ENCODE measurements around the gene NHP2. TPM values are rescaled to one million over a fixed set of nuclear protein-coding genes. Genes with fewer than 3 reads are reported as not detected.

Gene NHP2
- total and polyA plus RNA-seq, 9 of the 15 experiments (the other 6 are each of a cell fraction or from before 2014, with no cell fraction given): 52.8 to 622 (median 144) TPM

DNA sequence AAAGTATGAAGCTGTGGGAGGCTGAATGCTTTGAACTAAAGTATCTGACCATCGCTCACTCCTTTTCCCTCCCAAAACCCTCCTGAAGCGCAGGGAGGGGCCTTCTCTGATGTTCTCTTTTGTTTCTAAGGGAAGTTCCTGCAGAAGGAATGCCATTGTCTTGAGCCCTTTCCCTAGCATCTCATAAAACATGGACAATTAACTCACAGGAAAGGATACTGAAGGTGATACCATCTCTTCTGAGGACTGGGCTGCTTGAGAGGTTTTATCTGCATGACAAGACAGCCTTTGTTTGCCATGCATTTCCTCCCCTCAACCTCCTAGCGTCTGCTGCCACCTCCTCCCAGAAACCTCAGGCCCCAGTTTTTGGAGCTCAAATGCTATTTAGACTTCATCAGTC, 27.1 kb downstream of the NHP2 start (continued):
- TF ChIP-seq, protein P1, sequence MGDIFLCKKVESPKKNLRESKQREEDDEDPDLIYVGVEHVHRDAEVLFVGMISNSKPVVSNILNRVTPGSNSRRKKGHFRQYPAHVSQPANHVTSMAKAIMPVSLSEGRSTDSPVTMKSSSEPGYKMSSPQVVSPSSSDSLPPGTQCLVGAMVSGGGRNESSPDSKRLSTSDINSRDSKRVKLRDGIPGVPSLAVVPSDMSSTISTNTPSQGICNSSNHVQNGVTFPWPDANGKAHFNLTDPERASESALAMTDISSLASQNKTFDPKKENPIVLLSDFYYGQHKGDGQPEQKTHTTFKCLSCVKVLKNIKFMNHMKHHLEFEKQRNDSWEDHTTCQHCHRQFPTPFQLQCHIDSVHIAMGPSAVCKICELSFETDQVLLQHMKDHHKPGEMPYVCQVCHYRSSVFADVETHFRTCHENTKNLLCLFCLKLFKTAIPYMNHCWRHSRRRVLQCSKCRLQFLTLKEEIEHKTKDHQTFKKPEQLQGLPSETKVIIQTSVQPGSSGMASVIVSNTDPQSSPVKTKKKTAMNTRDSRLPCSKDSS (IDR thresholded peaks at IDR 0.05; ENCODE audit: low read depth, partially characterized antibody): no peak
- TF ChIP-seq NCOA1 (IDR thresholded peaks at IDR 0.05; ENCODE audit: low read depth): no peak
- TF ChIP-seq, protein P2, sequence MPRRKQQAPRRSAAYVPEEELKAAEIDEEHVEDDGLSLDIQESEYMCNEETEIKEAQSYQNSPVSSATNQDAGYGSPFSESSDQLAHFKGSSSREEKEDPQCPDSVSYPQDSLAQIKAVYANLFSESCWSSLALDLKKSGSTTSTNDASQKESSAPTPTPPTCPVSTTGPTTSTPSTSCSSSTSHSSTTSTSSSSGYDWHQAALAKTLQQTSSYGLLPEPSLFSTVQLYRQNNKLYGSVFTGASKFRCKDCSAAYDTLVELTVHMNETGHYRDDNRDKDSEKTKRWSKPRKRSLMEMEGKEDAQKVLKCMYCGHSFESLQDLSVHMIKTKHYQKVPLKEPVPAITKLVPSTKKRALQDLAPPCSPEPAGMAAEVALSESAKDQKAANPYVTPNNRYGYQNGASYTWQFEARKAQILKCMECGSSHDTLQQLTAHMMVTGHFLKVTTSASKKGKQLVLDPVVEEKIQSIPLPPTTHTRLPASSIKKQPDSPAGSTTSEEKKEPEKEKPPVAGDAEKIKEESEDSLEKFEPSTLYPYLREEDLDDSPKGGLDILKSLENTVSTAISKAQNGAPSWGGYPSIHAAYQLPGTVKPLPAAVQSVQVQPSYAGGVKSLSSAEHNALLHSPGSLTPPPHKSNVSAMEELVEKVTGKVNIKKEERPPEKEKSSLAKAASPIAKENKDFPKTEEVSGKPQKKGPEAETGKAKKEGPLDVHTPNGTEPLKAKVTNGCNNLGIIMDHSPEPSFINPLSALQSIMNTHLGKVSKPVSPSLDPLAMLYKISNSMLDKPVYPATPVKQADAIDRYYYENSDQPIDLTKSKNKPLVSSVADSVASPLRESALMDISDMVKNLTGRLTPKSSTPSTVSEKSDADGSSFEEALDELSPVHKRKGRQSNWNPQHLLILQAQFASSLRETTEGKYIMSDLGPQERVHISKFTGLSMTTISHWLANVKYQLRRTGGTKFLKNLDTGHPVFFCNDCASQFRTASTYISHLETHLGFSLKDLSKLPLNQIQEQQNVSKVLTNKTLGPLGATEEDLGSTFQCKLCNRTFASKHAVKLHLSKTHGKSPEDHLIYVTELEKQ (CRISPR knock-in tag; IDR thresholded peaks at IDR 0.05): no peak
- TF ChIP-seq RBM14 (IDR thresholded peaks at IDR 0.05; ENCODE audit: borderline replicate concordance, insufficient read depth, low read depth, low read length): no peak
- TF ChIP-seq, protein P3, sequence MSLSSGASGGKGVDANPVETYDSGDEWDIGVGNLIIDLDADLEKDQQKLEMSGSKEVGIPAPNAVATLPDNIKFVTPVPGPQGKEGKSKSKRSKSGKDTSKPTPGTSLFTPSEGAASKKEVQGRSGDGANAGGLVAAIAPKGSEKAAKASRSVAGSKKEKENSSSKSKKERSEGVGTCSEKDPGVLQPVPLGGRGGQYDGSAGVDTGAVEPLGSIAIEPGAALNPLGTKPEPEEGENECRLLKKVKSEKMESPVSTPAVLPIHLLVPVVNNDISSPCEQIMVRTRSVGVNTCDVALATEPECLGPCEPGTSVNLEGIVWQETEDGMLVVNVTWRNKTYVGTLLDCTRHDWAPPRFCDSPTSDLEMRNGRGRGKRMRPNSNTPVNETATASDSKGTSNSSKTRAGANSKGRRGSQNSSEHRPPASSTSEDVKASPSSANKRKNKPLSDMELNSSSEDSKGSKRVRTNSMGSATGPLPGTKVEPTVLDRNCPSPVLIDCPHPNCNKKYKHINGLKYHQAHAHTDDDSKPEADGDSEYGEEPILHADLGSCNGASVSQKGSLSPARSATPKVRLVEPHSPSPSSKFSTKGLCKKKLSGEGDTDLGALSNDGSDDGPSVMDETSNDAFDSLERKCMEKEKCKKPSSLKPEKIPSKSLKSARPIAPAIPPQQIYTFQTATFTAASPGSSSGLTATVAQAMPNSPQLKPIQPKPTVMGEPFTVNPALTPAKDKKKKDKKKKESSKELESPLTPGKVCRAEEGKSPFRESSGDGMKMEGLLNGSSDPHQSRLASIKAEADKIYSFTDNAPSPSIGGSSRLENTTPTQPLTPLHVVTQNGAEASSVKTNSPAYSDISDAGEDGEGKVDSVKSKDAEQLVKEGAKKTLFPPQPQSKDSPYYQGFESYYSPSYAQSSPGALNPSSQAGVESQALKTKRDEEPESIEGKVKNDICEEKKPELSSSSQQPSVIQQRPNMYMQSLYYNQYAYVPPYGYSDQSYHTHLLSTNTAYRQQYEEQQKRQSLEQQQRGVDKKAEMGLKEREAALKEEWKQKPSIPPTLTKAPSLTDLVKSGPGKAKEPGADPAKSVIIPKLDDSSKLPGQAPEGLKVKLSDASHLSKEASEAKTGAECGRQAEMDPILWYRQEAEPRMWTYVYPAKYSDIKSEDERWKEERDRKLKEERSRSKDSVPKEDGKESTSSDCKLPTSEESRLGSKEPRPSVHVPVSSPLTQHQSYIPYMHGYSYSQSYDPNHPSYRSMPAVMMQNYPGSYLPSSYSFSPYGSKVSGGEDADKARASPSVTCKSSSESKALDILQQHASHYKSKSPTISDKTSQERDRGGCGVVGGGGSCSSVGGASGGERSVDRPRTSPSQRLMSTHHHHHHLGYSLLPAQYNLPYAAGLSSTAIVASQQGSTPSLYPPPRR (CRISPR knock-in tag; IDR thresholded peaks at IDR 0.05; ENCODE audit: borderline replicate concordance): no peak
- no peak for TF ChIP-seq CAMTA2 (CRISPR knock-in tag; conservative IDR thresholded peaks at IDR 0.05)
- TF ChIP-seq, protein P4, sequence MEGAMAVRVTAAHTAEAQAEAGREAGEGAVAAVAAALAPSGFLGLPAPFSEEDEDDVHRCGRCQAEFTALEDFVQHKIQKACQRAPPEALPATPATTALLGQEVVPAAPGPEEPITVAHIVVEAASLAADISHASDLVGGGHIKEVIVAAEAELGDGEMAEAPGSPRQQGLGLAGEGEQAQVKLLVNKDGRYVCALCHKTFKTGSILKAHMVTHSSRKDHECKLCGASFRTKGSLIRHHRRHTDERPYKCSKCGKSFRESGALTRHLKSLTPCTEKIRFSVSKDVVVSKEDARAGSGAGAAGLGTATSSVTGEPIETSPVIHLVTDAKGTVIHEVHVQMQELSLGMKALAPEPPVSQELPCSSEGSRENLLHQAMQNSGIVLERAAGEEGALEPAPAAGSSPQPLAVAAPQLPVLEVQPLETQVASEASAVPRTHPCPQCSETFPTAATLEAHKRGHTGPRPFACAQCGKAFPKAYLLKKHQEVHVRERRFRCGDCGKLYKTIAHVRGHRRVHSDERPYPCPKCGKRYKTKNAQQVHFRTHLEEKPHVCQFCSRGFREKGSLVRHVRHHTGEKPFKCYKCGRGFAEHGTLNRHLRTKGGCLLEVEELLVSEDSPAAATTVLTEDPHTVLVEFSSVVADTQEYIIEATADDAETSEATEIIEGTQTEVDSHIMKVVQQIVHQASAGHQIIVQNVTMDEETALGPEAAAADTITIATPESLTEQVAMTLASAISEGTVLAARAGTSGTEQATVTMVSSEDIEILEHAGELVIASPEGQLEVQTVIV (CRISPR knock-in tag; IDR thresholded peaks at IDR 0.05; ENCODE audit: borderline replicate concordance): no peak
- TF ChIP-seq ZNF408 (CRISPR knock-in tag; IDR thresholded peaks at IDR 0.05; ENCODE audit: low read depth): no peak
- TF ChIP-seq KLF16 (IDR thresholded peaks at IDR 0.05): no peak
- TF ChIP-seq GTF2A2 (tag; IDR thresholded peaks at IDR 0.05): no peak
- TF ChIP-seq CHD2 (IDR thresholded peaks at IDR 0.05; ENCODE audit: low read depth, low read length): no peak
- no peak; a peak in 1 of 4 replicates for TF ChIP-seq MAZ (CRISPR knock-in tag; conservative IDR thresholded peaks at IDR 0.05 in 1 of 2, IDR thresholded peaks at IDR 0.05 in 1 of 2)
- no peak for TF ChIP-seq DDX20 (tag; IDR thresholded peaks at IDR 0.05; ENCODE audit: low read depth)
- peak; percentile 94 for TF ChIP-seq SOX6 (IDR thresholded peaks at IDR 0.05)
- peak; percentile 58; the same call in 1 of the 2 replicates for TF ChIP-seq SMARCA4 (IDR thresholded peaks at IDR 0.05)

All from K562 (cell line).